IPS-18c (cell line): ENCODE results near the gene CHD9.

ENCODE experiments used
- H3K4me3 ChIP-seq: 2 replicates; pipeline ENCODE4 v1.7.0; 2013; ENCODE audit warnings: low read depth, mild to moderate bottlenecking, low read length, moderate library complexity; ENCODE audit not compliant: insufficient read depth
- H3K9me3 ChIP-seq: one replicate; pipeline ENCODE4 v1.6.1; 2013; ENCODE audit warnings: mild to moderate bottlenecking, low read length, moderate library complexity; ENCODE audit not compliant: control insufficient read depth, insufficient read depth

The CHD9 gene

GRCh38 chr16:53084746-53085334 is 30.0 kb downstream of the CHD9 start:
- Histone ChIP-seq H3K4me3 (no peak overlapping the region), H3K9me3 (no peaks in the 10 kb centered on the region)

GRCh38 chr16:53085369-53085843 is 30.6 kb downstream of the CHD9 start:
- Histone ChIP-seq H3K4me3 (no peak overlapping the region), H3K9me3 (no peaks in the 10 kb centered on the region)

GRCh38 chr16:53085931-53086421 is 31.2 kb downstream of the CHD9 start:
- H3K4me3 ChIP-seq: no peak overlapping the region
- H3K9me3 ChIP-seq: no peaks in the 10 kb centered on the region

GRCh38 chr16:53087101-53087500 is 32.3 kb downstream of the CHD9 start:
- H3K9me3 ChIP-seq: no peaks in the 10 kb centered on the region
- no peak overlapping the region for H3K4me3 ChIP-seq

GRCh38 chr16:53089434-53090285 is 34.9 kb downstream of the CHD9 start:
- Histone ChIP-seq H3K9me3 (no peaks in the 10 kb centered on the region), H3K4me3 (no peak overlapping the region)

GRCh38 chr16:53090286-53090590 is 35.4 kb downstream of the CHD9 start:
- H3K9me3 ChIP-seq: no peaks in the 10 kb centered on the region
- no peak overlapping the region for H3K4me3 ChIP-seq

GRCh38 chr16:53090591-53091411 is 36.0 kb downstream of the CHD9 start:
- Histone ChIP-seq H3K4me3 (no peak overlapping the region), H3K9me3 (no peaks in the 10 kb centered on the region)

- no peak overlapping the region for H3K4me3 ChIP-seq
- H3K9me3 ChIP-seq: no peaks in the 10 kb centered on the region
These were observed 36.8 kb downstream of the CHD9 start for GRCh38 chr16:53091466-53092211.

GRCh38 chr16:53092284-53092683 is 37.5 kb downstream of the CHD9 start:
- Histone ChIP-seq H3K9me3 (no peaks in the 10 kb centered on the region), H3K4me3 (no peak overlapping the region)

GRCh38 chr16:53093162-53093744 is 38.5 kb downstream of the CHD9 start:
- Histone ChIP-seq H3K9me3 (no peaks in the 10 kb centered on the region), H3K4me3 (no peak overlapping the region)

GRCh38 chr16:53094013-53094630 is 39.3 kb downstream of the CHD9 start:
- no peaks in the 10 kb centered on the region for H3K9me3 ChIP-seq
- no peak overlapping the region for H3K4me3 ChIP-seq

- Histone ChIP-seq H3K4me3 (no peak overlapping the region), H3K9me3 (no peaks in the 10 kb centered on the region)
These were observed 42.4 kb downstream of the CHD9 start for GRCh38 chr16:53097190-53097589.

GRCh38 chr16:53098526-53099317 is 43.9 kb downstream of the CHD9 start:
- H3K4me3 ChIP-seq: peak overlapping the region; percentile 62; the same call in 1 of the 2 replicates
- no peaks in the 10 kb centered on the region for H3K9me3 ChIP-seq

- peak overlapping the region; percentile 62 for H3K4me3 ChIP-seq
- no peaks in the 10 kb centered on the region for H3K9me3 ChIP-seq
These were observed 44.7 kb downstream of the CHD9 start for GRCh38 chr16:53099318-53100130.

GRCh38 chr16:53100131-53100748 is 45.4 kb downstream of the CHD9 start:
- no peaks in the 10 kb centered on the region for H3K9me3 ChIP-seq

More at GRCh38 chr16:53100131-53100748, 45.4 kb downstream of the CHD9 start:
- H3K4me3 ChIP-seq: peak overlapping the region; percentile 62
